Measurements from ENCODE around the gene FLCN.

GRCh38 chr17:17258011-17258410 lies 21.0 kb upstream of the FLCN start:
- TF ChIP-seq, protein P1, sequence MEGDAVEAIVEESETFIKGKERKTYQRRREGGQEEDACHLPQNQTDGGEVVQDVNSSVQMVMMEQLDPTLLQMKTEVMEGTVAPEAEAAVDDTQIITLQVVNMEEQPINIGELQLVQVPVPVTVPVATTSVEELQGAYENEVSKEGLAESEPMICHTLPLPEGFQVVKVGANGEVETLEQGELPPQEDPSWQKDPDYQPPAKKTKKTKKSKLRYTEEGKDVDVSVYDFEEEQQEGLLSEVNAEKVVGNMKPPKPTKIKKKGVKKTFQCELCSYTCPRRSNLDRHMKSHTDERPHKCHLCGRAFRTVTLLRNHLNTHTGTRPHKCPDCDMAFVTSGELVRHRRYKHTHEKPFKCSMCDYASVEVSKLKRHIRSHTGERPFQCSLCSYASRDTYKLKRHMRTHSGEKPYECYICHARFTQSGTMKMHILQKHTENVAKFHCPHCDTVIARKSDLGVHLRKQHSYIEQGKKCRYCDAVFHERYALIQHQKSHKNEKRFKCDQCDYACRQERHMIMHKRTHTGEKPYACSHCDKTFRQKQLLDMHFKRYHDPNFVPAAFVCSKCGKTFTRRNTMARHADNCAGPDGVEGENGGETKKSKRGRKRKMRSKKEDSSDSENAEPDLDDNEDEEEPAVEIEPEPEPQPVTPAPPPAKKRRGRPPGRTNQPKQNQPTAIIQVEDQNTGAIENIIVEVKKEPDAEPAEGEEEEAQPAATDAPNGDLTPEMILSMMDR (IDR thresholded peaks at IDR 0.05; ENCODE audit: insufficient read depth, low read length): no peak
- no peak for TF ChIP-seq SPI1 (IDR thresholded peaks at IDR 0.05; ENCODE audit: borderline replicate concordance, low read depth)
- no peak for TF ChIP-seq POLR2AphosphoS5 (IDR thresholded peaks at IDR 0.05; ENCODE audit: low read depth)
- TF ChIP-seq REST (IDR thresholded peaks at IDR 0.05; ENCODE audit: insufficient replicate concordance, low read depth): no peak
